ENCODE measurements around the gene CDH12.

DNA sequence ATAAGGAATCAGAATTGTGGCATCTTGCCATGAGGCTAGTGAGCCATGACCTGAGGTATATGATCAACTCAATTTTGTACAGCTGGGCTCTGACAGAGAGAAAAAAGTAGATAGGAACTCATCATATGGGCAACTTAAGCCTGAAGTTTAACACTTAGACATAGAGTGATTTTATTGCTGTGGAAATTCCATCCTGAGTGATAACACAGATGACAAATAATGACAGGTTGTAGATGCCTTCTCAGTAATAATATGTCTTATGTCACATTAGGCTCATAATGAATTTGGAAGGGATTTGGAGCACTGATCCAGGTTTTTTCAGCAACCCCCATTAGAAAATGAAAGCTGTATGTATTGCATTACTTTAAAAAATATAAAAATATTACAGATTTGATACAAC lies 744.6 kb downstream of the CDH12 start:
- TF ChIP-seq POLR2A (IDR thresholded peaks at IDR 0.05) (no peak), CTCF (IDR thresholded peaks at IDR 0.05) (no peak)

Measured in lower leg skin (tissue), 3 donors.